RWPE1 (cell line): ENCODE measurements around the gene GDF7.

Source experiments
- CTCF ChIA-PET: fragments of 350-600 bp; sonication (Branson Sonifier 250); formaldehyde crosslinking; extraction: SDS; loops from one replicate; lab custom pipeline; 2021; lab: Yijun Ruan, JAX
- POLR2A ChIA-PET: fragments of 400-600 bp; formaldehyde crosslinking; extraction: SDS; loops from one replicate; lab custom pipeline; 2020; ENCODE audit warnings: antibody characterized with exemption; ENCODE audit not compliant: low non-redundant PET; lab: Yijun Ruan, JAX
- DNase-seq: peaks from one replicate; pipeline ENCODE4 v3.0.0; 2012; ENCODE audit warnings: low spot score
- H3K27ac ChIP-seq: fragments of 450-650 bp; 2 replicates; pipeline ENCODE4 v1.5.1; 2017
- CTCF ChIP-seq: fragments of 450-650 bp; conservative IDR thresholded peaks from 2 replicates; pipeline ENCODE4 v1.5.1; 2017; ENCODE audit warnings: low read depth, mild to moderate bottlenecking

GDF7 gene

DNA sequence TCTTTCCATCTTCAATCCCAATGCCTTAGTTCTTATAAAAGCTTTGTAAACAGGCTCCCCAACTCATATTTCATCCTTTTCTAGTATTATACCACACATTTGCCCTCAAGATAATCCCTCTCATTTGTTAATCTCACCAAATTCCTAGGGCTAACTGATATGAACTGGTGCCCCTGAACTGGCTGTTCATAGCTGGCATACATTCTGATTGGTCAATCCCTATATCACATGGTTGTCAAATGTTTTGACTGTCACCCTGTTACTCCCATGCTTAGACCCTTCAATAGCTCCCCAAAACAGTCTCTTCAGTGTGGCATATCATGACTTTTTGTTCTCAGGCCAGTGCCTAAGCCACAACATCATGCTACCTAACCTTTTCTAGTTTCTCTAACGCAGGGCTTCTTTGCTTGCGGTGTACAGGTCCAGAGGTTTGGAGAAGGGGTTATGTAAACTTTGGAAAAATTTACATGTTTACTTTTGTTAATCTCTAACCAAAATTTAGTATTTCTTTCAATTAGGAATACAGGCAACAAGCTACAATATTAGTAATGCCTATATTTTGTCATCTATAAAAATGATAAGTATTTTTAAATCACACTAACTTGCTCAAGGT lies 30.5 kb downstream of the GDF7 start:
- no peak for TF ChIP-seq CTCF
- POLR2A ChIA-PET = no interaction called here
- H3K27ac ChIP-seq = no peak overlapping the region
- no peak for DNase-seq
- CTCF ChIA-PET = interaction anchor here (0.6 to 1.3 kb wide), 2 partner anchors 20 to 1994 kb away, joined by 3 to 5 read pairs; no protein-coding TSS in a partner anchor

- TF ChIP-seq CTCF = no peak
- CTCF ChIA-PET = no interaction called here
- DNase-seq = no peak
- no peak overlapping the region for H3K27ac ChIP-seq
- POLR2A ChIA-PET = no interaction called here
These were observed 32.1 kb downstream of the GDF7 start for GRCh38 chr2:20698916-20699613.

DNA sequence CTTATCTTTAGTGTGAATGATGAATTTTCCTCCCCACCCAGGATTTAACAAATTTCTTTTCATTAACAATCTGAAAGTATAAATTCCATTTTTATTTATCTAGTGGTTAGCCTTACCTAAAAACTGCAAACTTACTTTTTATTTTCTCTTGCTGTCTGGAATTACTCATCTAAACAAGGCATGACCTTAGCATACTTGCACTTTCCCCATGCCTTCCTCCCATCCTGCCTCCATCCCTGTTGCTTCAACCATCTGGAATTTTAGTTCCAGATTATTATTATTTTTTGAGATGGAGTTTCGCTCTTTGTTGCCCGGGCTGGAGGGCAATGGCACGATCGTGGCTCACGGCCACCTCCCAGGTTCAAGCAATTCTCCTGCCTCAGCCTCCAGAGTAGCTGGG lies 35.6 kb downstream of the GDF7 start:
- TF ChIP-seq CTCF = no peak
- CTCF ChIA-PET = no interaction called here
- POLR2A ChIA-PET = no interaction called here
- DNase-seq = no peak
- H3K27ac ChIP-seq = no peak overlapping the region

DNA sequence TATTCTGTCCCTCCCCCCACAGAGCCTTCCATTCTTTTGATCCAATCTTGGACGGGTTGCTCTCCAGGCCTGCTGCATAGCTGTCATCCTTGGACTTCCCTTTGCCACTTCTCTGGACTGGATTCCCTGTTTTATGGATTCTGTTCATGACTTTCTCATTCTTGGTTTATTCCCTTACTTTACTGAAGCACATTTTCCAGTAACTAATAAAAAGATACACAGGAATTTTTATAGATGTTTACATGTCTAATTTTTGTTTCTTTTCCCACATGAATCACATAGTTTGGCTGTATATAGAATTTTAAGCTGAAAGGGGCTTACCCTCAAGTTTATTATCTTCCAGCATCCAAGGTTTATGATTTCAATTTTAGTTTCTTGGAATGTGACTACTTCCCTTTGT lies 37.9 kb downstream of the GDF7 start:
- CTCF ChIA-PET = no interaction called here
- no peak for TF ChIP-seq CTCF
- H3K27ac ChIP-seq = no peak overlapping the region
- POLR2A ChIA-PET = no interaction called here
- DNase-seq = no peak

GRCh38 chr2:20706217-20706616 lies 39.3 kb downstream of the GDF7 start:
- ChIA-PET CTCF (interaction anchor here (0.6 to 1.3 kb wide), 2 partner anchors 24 to 45 kb away, joined by 3 to 5 read pairs; no protein-coding TSS in a partner anchor), POLR2A (no interaction called here)
- no peak for DNase-seq
- no peak for TF ChIP-seq CTCF
- no peak overlapping the region for H3K27ac ChIP-seq

GRCh38 chr2:20706786-20707185 lies 39.8 kb downstream of the GDF7 start:
- no peak for DNase-seq
- POLR2A ChIA-PET = no interaction called here
- no peak for TF ChIP-seq CTCF
- no peak overlapping the region for H3K27ac ChIP-seq
- CTCF ChIA-PET = interaction anchor here (1.3 kb wide), 1 partner anchor 46 kb away, joined by 5 read pairs; no protein-coding TSS in a partner anchor
